GM19099 (cell line): ENCODE results near the gene FOXO3.

ENCODE experiments used
- POLR2A ChIP-seq: IDR thresholded peaks from 3 replicates; pipeline ENCODE4 v1.6.1; 2011; ENCODE audit warnings: low read depth; ENCODE audit not compliant: insufficient read length; ENCODE audit errors: extremely low read depth

The FOXO3 gene

DNA sequence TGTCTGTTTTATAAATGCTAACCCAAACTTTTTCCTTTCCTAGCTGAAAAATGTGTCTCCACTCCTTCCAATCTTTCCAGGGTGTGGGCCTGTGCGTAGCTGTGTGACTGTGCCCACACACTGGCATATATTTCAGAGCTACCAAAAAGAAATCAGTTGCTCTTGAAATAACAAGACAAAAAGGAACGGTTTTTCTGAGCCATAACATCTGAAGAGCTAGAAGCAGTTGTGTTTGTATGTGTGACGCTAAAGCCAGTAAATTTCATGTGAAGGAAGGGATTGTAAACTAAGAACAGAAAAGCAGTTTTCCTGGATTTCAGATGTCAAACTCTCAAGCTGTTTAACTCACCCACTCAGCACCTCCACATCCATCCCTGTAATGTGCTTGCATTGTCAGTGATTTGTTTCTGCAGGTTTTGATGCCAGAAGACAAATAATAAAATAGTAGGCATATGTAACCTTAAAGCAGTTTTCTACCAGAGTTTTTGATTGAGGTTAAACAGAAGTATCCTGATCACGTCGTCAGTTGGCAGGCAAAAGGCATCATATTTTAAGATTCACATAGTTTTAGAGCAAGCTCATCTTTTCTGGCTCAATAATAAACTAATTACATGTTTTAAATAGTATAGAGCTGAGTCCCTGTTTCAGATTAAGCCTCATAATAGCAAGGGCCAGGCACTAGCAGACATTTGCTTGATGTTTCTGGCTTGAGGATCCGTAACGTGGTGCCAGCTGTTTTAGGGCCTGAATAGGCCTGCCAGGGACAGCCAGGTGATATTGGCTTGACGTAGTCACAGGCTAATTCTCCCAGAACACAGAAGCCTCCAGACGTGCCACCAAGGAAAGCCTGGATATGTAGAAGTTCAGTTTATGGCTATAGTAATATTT, 90.9 kb downstream of the FOXO3 start:
- no peak for TF ChIP-seq POLR2A

GRCh38 chr6:108652375-108652774, 91.7 kb downstream of the FOXO3 start:
- TF ChIP-seq POLR2A, result no peak

GRCh38 chr6:108653949-108654348, 93.2 kb downstream of the FOXO3 start:
- TF ChIP-seq POLR2A, result no peak

DNA sequence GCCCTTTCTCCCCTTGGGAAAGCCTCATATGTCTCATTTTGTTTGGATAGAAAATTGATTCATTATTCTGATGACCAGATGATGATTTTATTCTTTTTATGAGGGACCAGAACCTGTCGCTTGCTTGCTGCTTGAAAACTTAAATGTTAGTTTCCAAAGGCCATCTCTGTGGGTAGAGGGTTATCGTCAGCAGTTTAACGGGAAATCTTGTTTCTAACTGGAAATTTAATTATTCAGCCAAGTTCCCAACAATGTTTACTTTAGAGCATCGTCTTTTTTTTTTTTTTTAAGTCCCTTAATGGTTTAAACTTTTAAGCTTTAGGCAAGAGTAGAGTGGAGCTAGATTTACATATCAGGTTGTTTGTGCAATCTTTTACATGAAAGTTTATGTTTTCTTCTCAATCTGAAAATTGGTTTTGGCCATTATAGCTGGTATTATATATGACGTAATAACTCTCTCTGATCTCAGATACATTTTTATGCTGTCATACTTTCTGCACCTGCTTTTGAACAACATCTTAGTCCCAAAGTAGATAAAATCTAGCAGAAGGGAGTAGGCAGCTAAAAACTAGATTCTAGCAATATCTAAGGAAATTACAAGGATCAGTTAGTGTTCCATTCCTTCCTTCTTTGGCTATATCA, 93.9 kb downstream of the FOXO3 start:
- no peak for TF ChIP-seq POLR2A

DNA sequence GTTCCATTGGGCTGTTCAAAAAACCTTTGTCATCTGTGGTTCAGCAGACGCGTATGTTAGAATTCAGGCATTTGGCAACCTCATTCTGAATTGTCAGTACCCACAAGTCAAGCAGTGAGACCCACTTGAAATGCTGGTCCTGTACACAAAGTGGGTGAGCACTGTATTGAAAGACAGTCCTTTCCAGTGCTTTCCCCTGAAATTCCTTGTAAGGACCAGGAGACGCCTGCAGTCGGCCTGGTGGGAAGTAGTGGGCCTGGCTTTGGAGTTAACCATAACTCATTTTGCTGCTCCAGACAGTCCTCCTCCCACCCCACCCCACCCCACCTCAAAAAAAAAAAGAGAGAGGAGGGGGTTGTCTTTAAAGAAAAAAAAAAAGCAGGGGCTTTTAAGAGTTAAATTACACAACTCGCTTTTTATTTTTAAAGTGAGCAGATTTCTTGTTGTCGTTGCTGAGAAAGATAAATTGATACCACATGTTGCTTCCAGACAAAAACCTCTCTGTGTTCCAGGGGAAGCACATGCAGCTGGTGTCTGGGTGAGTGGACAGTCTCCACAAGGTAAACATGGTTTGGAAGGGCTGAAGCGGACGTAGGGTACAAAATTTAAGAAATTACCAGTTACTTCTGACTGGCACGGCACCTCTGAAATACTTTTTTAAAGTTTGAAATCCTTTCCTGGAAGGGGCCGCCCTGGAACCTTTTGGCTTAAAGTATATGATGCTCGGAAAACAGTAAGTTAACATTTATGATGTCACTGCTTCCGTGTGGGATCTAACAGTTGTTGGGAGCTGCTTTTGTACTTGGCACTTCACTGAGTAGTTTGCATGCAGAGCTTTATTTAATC, 95.3 kb downstream of the FOXO3 start:
- no peak for TF ChIP-seq POLR2A

- no peak for TF ChIP-seq POLR2A
Observed at GRCh38 chr6:108656836-108657235, 96.1 kb downstream of the FOXO3 start.

GRCh38 chr6:108658174-108658573, 97.5 kb downstream of the FOXO3 start:
- no peak for TF ChIP-seq POLR2A

GRCh38 chr6:108660251-108660650, 99.5 kb downstream of the FOXO3 start:
- TF ChIP-seq POLR2A, result no peak

DNA sequence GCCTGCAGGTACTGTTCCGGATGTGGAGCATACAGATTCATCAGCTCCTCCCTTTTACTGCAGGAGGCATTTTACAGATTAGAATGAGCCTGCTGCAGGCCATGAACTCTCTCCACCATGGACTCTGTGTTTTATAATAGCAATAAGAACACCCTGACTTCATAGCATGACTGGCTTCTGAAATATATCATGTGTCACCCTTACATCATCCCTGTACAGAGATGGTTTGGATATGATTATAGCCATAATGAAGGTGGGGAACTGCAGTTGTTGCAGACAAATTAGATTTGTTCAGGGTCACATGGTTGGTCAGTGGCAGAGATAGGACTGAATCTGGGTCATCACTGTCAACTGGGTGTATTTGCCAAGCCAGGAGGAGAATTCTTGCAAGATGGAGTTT, 100.7 kb downstream of the FOXO3 start:
- no peak for TF ChIP-seq POLR2A

DNA sequence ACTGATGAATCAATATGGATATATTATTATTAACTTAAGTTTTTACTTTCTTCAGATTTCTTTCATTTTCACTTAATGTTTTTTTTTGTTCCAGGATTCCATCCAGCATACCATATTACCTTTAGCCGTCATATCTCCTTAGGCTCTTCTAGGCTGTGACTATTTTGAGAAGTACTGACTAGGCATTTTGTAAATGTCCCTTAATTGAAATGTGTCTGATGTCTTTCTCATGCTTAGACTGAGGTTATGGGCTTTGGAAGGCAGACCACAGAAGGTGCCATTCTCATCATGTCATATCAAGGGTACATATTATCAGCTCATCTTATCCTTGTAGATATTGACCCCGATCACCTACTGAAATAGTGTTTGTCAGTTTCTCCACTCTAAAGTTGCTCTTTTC, 101.3 kb downstream of the FOXO3 start:
- TF ChIP-seq POLR2A, result no peak

GRCh38 chr6:108662702-108663101, 102.0 kb downstream of the FOXO3 start:
- TF ChIP-seq POLR2A, result no peak

DNA sequence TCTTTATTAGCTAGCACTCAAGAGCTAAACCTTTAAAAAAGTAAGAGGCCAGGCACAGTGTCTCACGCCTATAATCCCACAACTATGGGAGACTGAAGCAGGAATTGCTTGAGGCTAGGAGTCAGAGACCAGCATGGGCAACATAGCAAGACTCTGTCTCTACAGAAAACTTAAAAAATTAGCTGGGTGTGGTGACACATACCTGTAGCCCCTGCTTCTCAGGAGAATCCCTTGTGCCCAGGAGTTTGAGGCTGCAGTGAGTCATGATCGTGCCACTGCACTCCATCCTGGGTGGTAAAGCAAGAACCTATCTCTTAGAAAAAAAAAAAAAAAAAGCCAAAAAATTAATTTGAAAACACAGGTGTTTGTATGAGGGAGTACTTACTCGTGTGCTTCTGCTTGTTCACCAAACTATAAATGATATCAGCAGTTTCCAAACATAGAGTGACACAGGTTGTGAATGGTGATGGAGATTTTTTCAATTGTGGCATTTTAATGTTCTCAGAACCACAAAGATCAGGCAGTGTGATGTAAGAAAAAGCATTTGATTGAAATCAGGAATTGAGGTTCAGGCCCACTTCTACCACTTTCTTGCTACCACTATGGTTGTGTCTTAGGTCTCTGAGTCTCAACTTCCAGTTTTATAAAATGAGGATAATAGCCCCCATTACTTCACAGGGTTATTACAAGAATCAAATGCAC, 104.9 kb downstream of the FOXO3 start:
- TF ChIP-seq POLR2A, result no peak

DNA sequence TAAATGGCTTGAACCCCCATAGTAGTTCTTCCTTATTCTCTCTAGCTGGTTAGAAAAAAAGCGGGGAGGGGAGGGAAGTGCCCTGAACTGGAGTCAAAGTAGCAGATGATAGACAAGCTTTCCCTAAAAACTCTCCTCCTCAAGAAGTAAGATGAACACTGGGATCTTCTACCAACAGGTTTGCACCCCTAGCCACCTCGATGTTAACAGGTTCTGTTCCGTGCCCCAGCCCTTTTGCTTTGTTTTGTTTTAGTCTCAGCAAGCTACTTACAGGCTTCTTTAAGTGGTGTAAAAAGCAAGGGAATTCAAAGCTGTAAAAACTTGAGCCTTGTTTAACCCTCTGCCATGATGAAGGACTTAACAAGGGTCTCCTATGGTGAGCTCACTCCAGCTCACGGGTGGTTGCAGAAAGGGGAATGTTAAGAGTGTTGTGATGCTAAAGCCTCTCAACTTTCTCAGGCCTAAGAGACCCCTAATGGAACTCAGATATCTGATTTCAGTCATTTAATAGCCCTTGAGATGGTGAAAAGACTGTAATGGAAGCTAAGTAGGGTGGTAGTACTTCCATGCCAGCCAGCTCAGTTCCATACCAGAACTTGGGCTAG, 106.0 kb downstream of the FOXO3 start:
- TF ChIP-seq POLR2A, result no peak

DNA sequence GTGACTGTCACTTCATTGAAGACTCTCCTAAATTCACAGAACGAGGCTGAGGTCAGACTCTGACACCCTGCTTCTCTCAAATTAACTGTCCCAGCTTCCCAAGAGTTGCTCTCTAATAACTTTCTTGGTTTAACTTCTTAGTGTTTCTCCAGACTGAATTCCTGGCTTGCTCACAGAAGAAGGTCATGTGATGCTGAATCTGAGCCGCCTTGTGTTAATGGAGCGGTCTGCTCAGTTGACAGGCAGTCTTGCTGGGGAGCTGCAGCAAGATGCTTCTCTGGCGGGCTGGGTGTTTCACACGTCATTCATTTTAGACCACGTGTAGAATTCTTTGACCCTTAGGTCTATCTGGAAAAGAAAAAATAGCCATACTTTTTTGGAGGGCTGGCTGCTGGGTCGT, 107.3 kb downstream of the FOXO3 start:
- no peak for TF ChIP-seq POLR2A
